GM10266 (cell line): ENCODE measurements around the gene C2orf49.

Experiments used
- DNase-seq: peaks from one replicate; pipeline ENCODE4 v3.0.0; 2012; ENCODE audit errors: extremely low spot score
- CTCF ChIP-seq: IDR thresholded peaks from 2 replicates; pipeline ENCODE4 v1.5.1; 2012; ENCODE audit warnings: mild to moderate bottlenecking, low read depth; ENCODE audit not compliant: control insufficient read depth, insufficient read depth; ENCODE audit errors: missing control alignments

The C2orf49 gene

GRCh38 chr2:105371810-105372209, 34.5 kb downstream of the C2orf49 start:
- DNase-seq = no peak
- TF ChIP-seq CTCF = no peak

- TF ChIP-seq CTCF = no peak
- no peak for DNase-seq
Observed at GRCh38 chr2:105373344-105373781, 36.0 kb downstream of the C2orf49 start.

GRCh38 chr2:105373895-105374401, 36.6 kb downstream of the C2orf49 start:
- TF ChIP-seq CTCF = no peak
- peak; percentile 63 for DNase-seq

GRCh38 chr2:105375001-105375561, 37.7 kb downstream of the C2orf49 start:
- no peak for DNase-seq
- no peak for TF ChIP-seq CTCF

- DNase-seq = no peak
- TF ChIP-seq CTCF = no peak
Observed at GRCh38 chr2:105376010-105376409, 38.7 kb downstream of the C2orf49 start.

GRCh38 chr2:105376789-105377240, 39.5 kb downstream of the C2orf49 start:
- DNase-seq = no peak
- TF ChIP-seq CTCF = no peak

GRCh38 chr2:105377871-105378270, 40.5 kb downstream of the C2orf49 start:
- TF ChIP-seq CTCF = no peak
- DNase-seq = no peak
